WTC11 (cell line): Measurements from ENCODE around the gene INTS6L. TPM values are rescaled to one million over a fixed set of nuclear protein-coding genes. Genes with fewer than 3 reads are reported as not detected.

ENCODE experiments used
- ATAC-seq: fragments of 200-7000 bp; cut with Tn5 transposase; 2 replicates; pipeline ENCODE4 v1.10.0; 2021; ENCODE audit warnings: mild to moderate bottlenecking, moderate library complexity
- CTCF ChIA-PET: fragments of 300-600 bp; sonication (Branson Sonifier 250); formaldehyde crosslinking; loops from one replicate; lab custom pipeline; 2021; ENCODE audit warnings: antibody characterized with exemption; lab: Charles Lee
- POLR2A ChIA-PET: fragments of 350-600 bp; sonication (Branson Sonifier 250); formaldehyde crosslinking; loops from one replicate; lab custom pipeline; 2021; ENCODE audit warnings: antibody characterized with exemption; lab: Charles Lee
- DNase-seq: peaks from one replicate; pipeline ENCODE4 v3.0.0; 2021; ENCODE audit warnings: low spot score
- H3K27ac Mint-ChIP-seq: 2 replicates; pipeline ENCODE4 v1.8.0; 2021; ENCODE audit warnings: mixed read lengths
- H3K27me3 Mint-ChIP-seq: 2 replicates; pipeline ENCODE4 v1.8.0; 2021; ENCODE audit warnings: low read depth, mild to moderate bottlenecking, moderate library complexity, mixed read lengths
- H3K36me3 Mint-ChIP-seq: 2 replicates; pipeline ENCODE4 v1.8.0; 2021; ENCODE audit warnings: mixed read lengths
- H3K4me1 Mint-ChIP-seq: 2 replicates; pipeline ENCODE4 v1.8.0; 2022; ENCODE audit warnings: mixed read lengths
- H3K4me3 Mint-ChIP-seq: 2 replicates; pipeline ENCODE4 v1.8.0; 2021; ENCODE audit warnings: mild to moderate bottlenecking, moderate library complexity, mixed read lengths
- H3K9me3 Mint-ChIP-seq: 2 replicates; pipeline ENCODE4 v1.8.0; 2021; ENCODE audit warnings: mixed read lengths
- ATF1 ChIP-seq: sonication (generic); formaldehyde crosslinking; IDR thresholded peaks from 2 replicates; pipeline ENCODE4 v1.8.1; 2023; ENCODE audit warnings: mild to moderate bottlenecking, moderate library complexity, missing genetic modification reagents
- FOXJ3 ChIP-seq: sonication (generic); formaldehyde crosslinking; IDR thresholded peaks from 2 replicates; pipeline ENCODE4 v1.9.0; 2021; ENCODE audit warnings: missing genetic modification reagents, mild to moderate bottlenecking, borderline replicate concordance
- GTF2I ChIP-seq: fragments of 250-450 bp; sonication (Bioruptor Pico); conservative IDR thresholded peaks from 2 replicates; pipeline ENCODE4 v1.4.0; 2021; ENCODE audit warnings: mild to moderate bottlenecking
- HMGA2 ChIP-seq: fragments of 250-450 bp; sonication (Bioruptor Pico); IDR thresholded peaks from 2 replicates; pipeline ENCODE4 v1.4.0; 2021; ENCODE audit warnings: mild to moderate bottlenecking, moderate library complexity
- IRF2 ChIP-seq: sonication (generic); formaldehyde crosslinking; IDR thresholded peaks from 2 replicates; pipeline ENCODE4 v1.8.0; 2022; ENCODE audit warnings: low read depth, missing genetic modification reagents, borderline replicate concordance
- KAT7 ChIP-seq: sonication (generic); formaldehyde crosslinking; IDR thresholded peaks from 2 replicates; pipeline ENCODE4 v1.8.1; 2023; ENCODE audit warnings: missing genetic modification reagents, mild to moderate bottlenecking, borderline replicate concordance
- MLX ChIP-seq: sonication (generic); formaldehyde crosslinking; IDR thresholded peaks from 2 replicates; pipeline ENCODE4 v1.8.1; 2023; ENCODE audit warnings: mild to moderate bottlenecking, missing genetic modification reagents, moderate library complexity
- MYBL2 ChIP-seq: sonication (generic); formaldehyde crosslinking; IDR thresholded peaks from 2 replicates; pipeline ENCODE4 v1.8.1; 2023; ENCODE audit warnings: mild to moderate bottlenecking, moderate library complexity, missing genetic modification reagents
- SMAD3 ChIP-seq: sonication (generic); formaldehyde crosslinking; IDR thresholded peaks from 2 replicates; pipeline ENCODE4 v1.8.0; 2022; ENCODE audit warnings: missing genetic modification reagents, mild to moderate bottlenecking, borderline replicate concordance
- SOX15 ChIP-seq: fragments of 250-450 bp; sonication (Bioruptor Pico); IDR thresholded peaks from 2 replicates; pipeline ENCODE4 v1.9.0; 2021; ENCODE audit warnings: mild to moderate bottlenecking
- TCF7 ChIP-seq: sonication (generic); formaldehyde crosslinking; IDR thresholded peaks from 2 replicates; pipeline ENCODE4 v1.8.0; 2022; ENCODE audit warnings: mild to moderate bottlenecking, low read depth, missing genetic modification reagents, moderate library complexity
- TP53 ChIP-seq: sonication (generic); formaldehyde crosslinking; IDR thresholded peaks from 2 replicates; pipeline ENCODE4 v1.8.1; 2023; ENCODE audit warnings: mild to moderate bottlenecking, missing genetic modification reagents
- USF2 ChIP-seq: sonication (generic); formaldehyde crosslinking; IDR thresholded peaks from 2 replicates; pipeline ENCODE4 v1.8.1; 2023; ENCODE audit warnings: mild to moderate bottlenecking, missing genetic modification reagents, moderate library complexity
- ZNF121 ChIP-seq: sonication (generic); formaldehyde crosslinking; IDR thresholded peaks from 2 replicates; pipeline ENCODE4 v1.8.0; 2023; ENCODE audit warnings: missing genetic modification reagents
- ZNF263 ChIP-seq: sonication (generic); formaldehyde crosslinking; IDR thresholded peaks from 2 replicates; pipeline ENCODE4 v1.8.1; 2022; ENCODE audit warnings: low read depth, mild to moderate bottlenecking, moderate library complexity, missing genetic modification reagents
- ZNF423 ChIP-seq: fragments of 250-450 bp; sonication (Bioruptor Pico); IDR thresholded peaks from 2 replicates; pipeline ENCODE4 v2.1.2; 2022; ENCODE audit warnings: mild to moderate bottlenecking, moderate library complexity
- total RNA-seq: library from RNA; stranded (reverse); gene quantifications from 3 replicates; pipeline ENCODE4 v1.2.3, GENCODE V29; 2021
- TF ChIP-seq, protein P1 (sequence below): sonication (generic); formaldehyde crosslinking; IDR thresholded peaks from 2 replicates; pipeline ENCODE4 v1.8.0; 2022; ENCODE audit warnings: mild to moderate bottlenecking, missing genetic modification reagents
- TF ChIP-seq, protein P2 (sequence below): fragments of 250-450 bp; sonication (Bioruptor Pico); IDR thresholded peaks from 2 replicates; pipeline ENCODE4 v1.9.0; 2021; ENCODE audit warnings: mild to moderate bottlenecking

Gene INTS6L
- total RNA-seq, 1 experiment from 2014 or later: 5.4 TPM

DNA sequence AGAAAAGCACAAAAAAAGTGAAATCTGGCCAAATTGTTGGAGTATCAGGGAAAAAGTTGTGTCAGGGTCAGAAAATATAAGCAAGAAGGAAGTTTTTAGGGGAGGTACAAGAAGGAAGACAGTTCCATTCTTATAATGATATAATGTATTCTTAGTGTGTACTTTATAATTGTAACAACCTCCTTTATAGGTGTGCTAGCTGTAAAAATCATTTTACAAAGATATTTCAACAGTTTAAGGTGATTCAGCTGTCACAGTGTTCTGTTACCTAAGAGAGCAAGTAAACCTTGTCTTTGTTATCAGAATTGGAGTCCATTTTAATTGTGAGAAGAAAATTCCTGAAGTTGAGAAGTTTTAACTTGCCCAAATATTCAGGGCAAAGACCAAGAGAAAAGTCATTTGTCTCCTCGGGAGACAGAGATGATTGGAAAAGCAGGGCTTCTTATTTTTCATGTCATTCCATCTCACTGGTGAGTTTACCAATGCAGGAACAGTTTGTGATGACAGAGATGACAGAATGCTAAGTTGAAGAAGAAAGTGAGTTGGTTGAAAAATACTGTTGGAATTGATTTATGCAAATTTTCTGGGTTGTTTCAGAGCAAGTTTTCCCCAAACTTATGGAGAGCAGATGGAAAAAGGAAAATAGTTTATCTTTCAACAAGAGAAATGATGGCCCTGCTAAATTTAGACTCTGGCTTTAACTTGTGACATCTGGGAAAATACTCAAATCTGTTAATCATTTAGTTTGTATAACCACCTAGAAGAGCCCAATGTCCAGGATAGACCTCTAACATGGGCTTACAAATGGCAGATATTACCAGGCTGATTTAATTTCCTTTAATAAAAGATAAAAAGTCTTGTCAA is 14.8 kb downstream of the INTS6L start:
- CTCF ChIA-PET: no interaction called here
- ATAC-seq (no peak), DNase-seq (no peak)
- no peaks in the 10 kb centered on the region for H3K9me3 Mint-ChIP-seq
- no peak overlapping the region for H3K4me3 Mint-ChIP-seq
- H3K36me3 Mint-ChIP-seq: no peaks in the 10 kb centered on the region
- no peak overlapping the region for H3K27ac Mint-ChIP-seq
- POLR2A ChIA-PET: no interaction called here
- H3K4me1 Mint-ChIP-seq: peaks cover 12% of the 10 kb centered on the region
- TF ChIP-seq SOX15 (CRISPR knock-in tag): no peak
- TF ChIP-seq, protein P1, sequence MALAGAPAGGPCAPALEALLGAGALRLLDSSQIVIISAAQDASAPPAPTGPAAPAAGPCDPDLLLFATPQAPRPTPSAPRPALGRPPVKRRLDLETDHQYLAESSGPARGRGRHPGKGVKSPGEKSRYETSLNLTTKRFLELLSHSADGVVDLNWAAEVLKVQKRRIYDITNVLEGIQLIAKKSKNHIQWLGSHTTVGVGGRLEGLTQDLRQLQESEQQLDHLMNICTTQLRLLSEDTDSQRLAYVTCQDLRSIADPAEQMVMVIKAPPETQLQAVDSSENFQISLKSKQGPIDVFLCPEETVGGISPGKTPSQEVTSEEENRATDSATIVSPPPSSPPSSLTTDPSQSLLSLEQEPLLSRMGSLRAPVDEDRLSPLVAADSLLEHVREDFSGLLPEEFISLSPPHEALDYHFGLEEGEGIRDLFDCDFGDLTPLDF (CRISPR knock-in tag): no peak
- TF ChIP-seq, all 79 proteins: peak for 0
- no peaks in the 10 kb centered on the region for H3K27me3 Mint-ChIP-seq

GRCh38 chrX:135536877-135537276 is 16.4 kb downstream of the INTS6L start:
- Mint-ChIP-seq H3K4me1 (peaks cover 6% of the 10 kb centered on the region), H3K4me3 (no peak overlapping the region), H3K27ac (no peak overlapping the region), H3K27me3 (no peaks in the 10 kb centered on the region), H3K36me3 (no peaks in the 10 kb centered on the region), H3K9me3 (no peaks in the 10 kb centered on the region)
- TF ChIP-seq TCF7 (CRISPR knock-in tag) (no peak), KAT7 (CRISPR knock-in tag) (no peak), IRF2 (CRISPR knock-in tag) (no peak), HMGA2 (CRISPR knock-in tag) (no peak), MLX (CRISPR knock-in tag) (no peak), ZNF423 (CRISPR knock-in tag) (no peak), USF2 (no peak), ZNF263 (CRISPR knock-in tag) (no peak), ATF1 (CRISPR knock-in tag) (no peak), SMAD3 (CRISPR knock-in tag) (no peak), MYBL2 (CRISPR knock-in tag) (no peak), FOXJ3 (CRISPR knock-in tag) (no peak), GTF2I (CRISPR knock-in tag) (no peak), TP53 (CRISPR knock-in tag) (no peak), ZNF121 (no peak)
- TF ChIP-seq, protein P2, sequence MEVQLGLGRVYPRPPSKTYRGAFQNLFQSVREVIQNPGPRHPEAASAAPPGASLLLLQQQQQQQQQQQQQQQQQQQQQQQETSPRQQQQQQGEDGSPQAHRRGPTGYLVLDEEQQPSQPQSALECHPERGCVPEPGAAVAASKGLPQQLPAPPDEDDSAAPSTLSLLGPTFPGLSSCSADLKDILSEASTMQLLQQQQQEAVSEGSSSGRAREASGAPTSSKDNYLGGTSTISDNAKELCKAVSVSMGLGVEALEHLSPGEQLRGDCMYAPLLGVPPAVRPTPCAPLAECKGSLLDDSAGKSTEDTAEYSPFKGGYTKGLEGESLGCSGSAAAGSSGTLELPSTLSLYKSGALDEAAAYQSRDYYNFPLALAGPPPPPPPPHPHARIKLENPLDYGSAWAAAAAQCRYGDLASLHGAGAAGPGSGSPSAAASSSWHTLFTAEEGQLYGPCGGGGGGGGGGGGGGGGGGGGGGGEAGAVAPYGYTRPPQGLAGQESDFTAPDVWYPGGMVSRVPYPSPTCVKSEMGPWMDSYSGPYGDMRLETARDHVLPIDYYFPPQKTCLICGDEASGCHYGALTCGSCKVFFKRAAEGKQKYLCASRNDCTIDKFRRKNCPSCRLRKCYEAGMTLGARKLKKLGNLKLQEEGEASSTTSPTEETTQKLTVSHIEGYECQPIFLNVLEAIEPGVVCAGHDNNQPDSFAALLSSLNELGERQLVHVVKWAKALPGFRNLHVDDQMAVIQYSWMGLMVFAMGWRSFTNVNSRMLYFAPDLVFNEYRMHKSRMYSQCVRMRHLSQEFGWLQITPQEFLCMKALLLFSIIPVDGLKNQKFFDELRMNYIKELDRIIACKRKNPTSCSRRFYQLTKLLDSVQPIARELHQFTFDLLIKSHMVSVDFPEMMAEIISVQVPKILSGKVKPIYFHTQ (CRISPR knock-in tag): no peak
- no peak; the same call in 1 of the 2 replicates for ATAC-seq
- DNase-seq: no peak
- ChIA-PET POLR2A (no interaction called here), CTCF (no interaction called here)
